SK-N-SH (cell line): Measurements from ENCODE around the gene AFG3L2.

ENCODE experiments used
- CTCF ChIP-seq: fragments of 200-600 bp; sonication (generic); IDR thresholded peaks from 2 replicates; pipeline ENCODE4 v1.6.1; 2017; ENCODE audit warnings: antibody characterized with exemption, mild to moderate bottlenecking, moderate library complexity
- EP300 ChIP-seq, 2 experiments: IDR thresholded peaks; 2 replicates each; pipeline versions ENCODE4 v1.4.0 to v1.6.1; 2012; ENCODE audit warnings: borderline replicate concordance in 1 of 2, low read depth in 1 of 2, low read length in 1 of 2
- EZH2phosphoT487 ChIP-seq: fragments of 200-600 bp; sonication (generic); IDR thresholded peaks from 2 replicates; pipeline ENCODE4 v1.6.1; 2017; ENCODE audit warnings: low read depth, mixed run types, mild to moderate bottlenecking, antibody characterized with exemption, moderate library complexity, borderline replicate concordance
- JUND ChIP-seq: IDR thresholded peaks from 2 replicates; pipeline ENCODE4 v1.4.0; 2012
- MXI1 ChIP-seq: IDR thresholded peaks from 2 replicates; pipeline ENCODE4 v1.6.1; 2012; ENCODE audit warnings: mild to moderate bottlenecking, low read depth, low read length, improper control_type of control experiment
- POLR2AphosphoS5 ChIP-seq: IDR thresholded peaks from 2 replicates; pipeline ENCODE4 v1.6.1; 2012; ENCODE audit warnings: low read depth, low read length
- RAD21 ChIP-seq: IDR thresholded peaks from 2 replicates; pipeline ENCODE4 v1.6.1; 2012; ENCODE audit warnings: mild to moderate bottlenecking, low read length
- RXRA ChIP-seq: IDR thresholded peaks from 2 replicates; pipeline ENCODE4 v1.4.0; 2012; ENCODE audit warnings: low read depth, mild to moderate bottlenecking, borderline replicate concordance
- USF2 ChIP-seq: fragments of 150-350 bp; IDR thresholded peaks from 2 replicates; pipeline ENCODE4 v1.6.1; 2017; ENCODE audit warnings: antibody characterized with exemption, low read length, low read depth, borderline replicate concordance

DNA sequence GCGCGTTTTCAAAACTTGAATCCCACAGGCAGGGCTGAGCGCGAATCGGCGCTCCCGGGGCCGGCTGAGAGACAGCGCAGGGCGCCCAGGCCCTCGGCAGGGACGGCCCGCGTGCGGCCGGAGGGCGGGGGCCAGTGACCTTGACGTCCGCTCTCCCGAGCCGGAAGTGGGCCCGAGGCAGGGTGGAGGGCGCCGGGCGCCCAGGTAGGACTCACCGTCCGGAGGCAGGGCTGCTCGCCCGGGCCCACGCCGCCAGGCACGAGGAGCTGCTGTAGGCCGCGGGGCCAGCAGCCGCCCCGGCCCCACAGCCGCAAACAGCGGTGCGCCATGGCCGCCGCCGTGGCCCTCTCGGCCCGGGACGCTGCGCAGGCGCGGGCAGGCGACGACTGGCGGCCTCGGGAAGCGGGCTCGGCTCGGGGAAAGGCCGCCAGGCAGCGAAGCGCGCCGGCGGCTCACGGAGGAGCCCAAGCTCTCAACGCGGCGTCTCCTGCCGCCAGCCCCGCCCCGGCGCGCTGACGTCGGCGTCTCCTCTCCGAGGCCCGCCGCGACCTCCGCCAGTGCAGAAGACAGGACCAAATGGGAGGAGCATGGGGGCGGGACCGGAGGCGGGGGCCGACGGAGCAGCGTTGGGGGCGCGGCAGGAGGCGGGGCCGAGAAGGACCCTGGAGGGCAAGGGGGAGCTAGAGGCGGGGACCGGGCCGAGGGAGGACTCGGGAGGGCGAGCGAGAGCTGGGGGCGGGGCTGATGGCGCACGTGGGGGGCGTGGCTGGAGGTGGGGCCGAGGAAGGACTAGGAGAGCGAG lies at the start of gene AFG3L2:
- TF ChIP-seq RAD21 (no peak), CTCF (no peak), JUND (no peak), EZH2phosphoT487 (no peak), EP300 (IDR thresholded peaks at IDR 0.05; ENCODE audit: borderline replicate concordance in 1 of 2, low read depth in 1 of 2, low read length in 1 of 2) (no peak; a peak in 1 of 4 replicates), USF2 (no peak), POLR2AphosphoS5 (peak; percentile 81), MXI1 (peak; percentile 79), RXRA (no peak)
